Hematopoietic multipotent progenitor cell treated with erythropoietin and hydrocortisone succinate and interleukin-3 and kit ligand, for 17 days (in vitro differentiated cells): ENCODE data around the gene TRHDE.
A peak's percentile ranks its signal among the peaks of the same experiment; 100 is the strongest.
"Not testable (repeated sequence)": the region's sequence is repeated elsewhere in the genome, so short reads cannot be mapped to it uniquely, and the experiment has no call there.

Experiments used
- DNase-seq: peaks from one replicate; pipeline ENCODE4 v3.0.0-alpha.2; 2015; ENCODE audit warnings: low spot score

TRHDE gene

DNA sequence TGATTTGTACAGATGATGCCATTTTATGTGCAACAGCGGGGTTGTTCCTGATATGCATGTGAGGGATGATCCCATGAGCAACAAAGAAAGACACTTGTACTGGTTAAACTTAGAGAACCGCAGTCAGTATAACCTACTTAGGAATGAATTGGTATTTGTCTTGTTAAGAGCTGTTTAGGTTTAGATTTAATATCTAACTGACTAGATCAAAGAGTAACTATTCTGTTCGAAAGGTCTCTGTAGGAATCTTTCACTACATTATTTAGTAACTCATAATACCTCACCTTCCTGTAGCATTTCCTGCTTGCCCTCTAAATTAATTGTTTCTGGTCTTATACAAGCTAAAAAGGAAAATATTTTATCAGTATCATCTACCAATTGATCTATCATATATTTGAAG, 350.4 kb downstream of the TRHDE start:
- DNase-seq: no peak

DNA sequence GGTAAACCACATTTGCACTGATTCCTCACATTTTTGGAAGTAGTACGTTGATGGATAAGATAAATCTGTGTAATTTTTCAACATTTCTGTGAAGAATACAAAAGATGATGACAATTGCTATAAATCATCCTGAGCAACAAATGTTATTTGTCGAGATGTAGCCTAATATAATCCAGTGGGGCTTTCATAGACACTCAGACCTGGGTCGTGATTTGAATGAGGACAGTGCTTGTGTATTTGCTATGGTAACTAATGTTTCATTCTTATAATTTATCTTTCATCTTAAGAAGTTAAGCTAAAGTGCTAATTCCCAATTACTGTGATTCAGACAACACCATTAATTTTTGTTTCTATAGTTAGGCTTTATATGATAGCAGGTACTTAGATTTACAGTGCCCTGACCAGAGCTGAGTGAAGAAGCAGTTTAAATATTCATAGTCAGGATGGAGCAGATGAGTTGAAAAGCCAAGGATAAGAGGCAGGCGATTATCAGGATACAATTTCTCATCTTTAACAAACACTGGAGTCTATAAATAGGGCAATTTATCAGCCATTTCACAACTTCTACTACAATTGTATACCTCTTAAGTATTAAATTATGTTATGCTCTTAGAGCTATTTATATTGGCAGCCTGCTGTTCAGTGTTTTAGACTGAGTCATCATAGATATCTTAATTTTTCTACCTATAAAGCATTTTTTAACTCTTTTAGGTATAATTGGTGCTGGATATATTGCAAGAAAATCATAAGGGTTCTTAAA, 359.9 kb downstream of the TRHDE start:
- DNase-seq: no peak

GRCh38 chr12:72642706-72643105, 370.5 kb downstream of the TRHDE start:
- no peak for DNase-seq

DNA sequence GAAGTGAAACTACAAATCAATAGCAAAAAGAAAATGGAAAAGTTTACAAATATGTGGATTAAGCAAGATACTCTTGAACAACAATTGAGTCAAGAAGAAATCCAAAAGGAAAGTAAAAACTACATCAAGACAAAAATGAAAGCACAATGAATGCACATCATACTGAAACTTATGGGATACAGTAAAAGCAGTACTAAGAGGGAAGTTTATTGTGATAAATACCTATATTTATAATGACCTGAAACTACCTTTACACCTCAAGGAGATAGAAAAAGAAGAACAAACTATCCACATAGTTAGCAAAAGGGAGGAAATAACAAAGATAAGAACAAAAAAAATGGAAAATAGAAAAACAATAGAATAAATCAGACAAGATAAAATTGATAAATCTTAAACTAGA, 375.0 kb downstream of the TRHDE start:
- DNase-seq: no peak

DNA sequence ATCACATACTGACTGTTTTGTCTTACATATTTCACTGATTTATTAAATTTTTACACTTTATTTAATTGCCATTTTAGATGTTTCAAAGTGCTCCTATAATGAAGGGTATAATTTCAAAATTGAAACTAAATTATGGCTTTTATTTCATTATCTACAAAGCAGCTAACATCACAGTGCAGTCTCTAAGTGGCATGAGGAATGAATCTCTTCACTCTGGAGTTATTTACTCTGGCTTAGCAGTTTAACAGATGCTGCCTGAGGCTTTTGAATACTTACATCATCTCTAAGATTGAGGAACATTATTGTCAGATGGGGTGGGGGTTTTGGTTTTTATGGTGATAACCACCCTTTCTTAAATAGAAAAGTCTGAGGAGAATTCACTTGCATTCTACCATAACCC, 386.4 kb downstream of the TRHDE start:
- DNase-seq: no peak

- not testable (repeated sequence) for DNase-seq
Observed at GRCh38 chr12:72660174-72660573, 388.0 kb downstream of the TRHDE start.

DNA sequence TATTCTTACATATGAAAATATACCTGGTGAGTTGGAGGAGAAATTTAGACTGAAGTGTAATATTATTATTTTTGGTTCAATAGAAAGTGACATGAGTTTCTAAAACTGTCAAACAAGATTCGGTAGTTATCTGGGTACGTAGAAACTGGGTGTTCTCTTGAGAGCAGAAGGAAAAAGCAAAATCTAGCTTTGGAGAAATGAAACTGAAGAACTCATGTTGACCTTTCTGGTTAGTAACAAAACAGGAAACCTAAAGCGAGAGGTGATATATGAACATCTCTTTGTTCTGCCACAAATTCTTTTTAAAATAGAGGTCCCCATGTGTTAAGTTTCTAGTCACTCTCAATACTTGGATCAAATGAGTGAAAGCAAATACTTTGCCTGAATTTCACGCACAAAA, 401.7 kb downstream of the TRHDE start:
- DNase-seq: no peak

- no peak for DNase-seq
Observed at GRCh38 chr12:72676556-72676955, 404.4 kb downstream of the TRHDE start.

GRCh38 chr12:72677139-72677538, 405.0 kb downstream of the TRHDE start:
- no peak for DNase-seq

GRCh38 chr12:72677846-72678245, 405.7 kb downstream of the TRHDE start:
- DNase-seq: peak; percentile 5

DNA sequence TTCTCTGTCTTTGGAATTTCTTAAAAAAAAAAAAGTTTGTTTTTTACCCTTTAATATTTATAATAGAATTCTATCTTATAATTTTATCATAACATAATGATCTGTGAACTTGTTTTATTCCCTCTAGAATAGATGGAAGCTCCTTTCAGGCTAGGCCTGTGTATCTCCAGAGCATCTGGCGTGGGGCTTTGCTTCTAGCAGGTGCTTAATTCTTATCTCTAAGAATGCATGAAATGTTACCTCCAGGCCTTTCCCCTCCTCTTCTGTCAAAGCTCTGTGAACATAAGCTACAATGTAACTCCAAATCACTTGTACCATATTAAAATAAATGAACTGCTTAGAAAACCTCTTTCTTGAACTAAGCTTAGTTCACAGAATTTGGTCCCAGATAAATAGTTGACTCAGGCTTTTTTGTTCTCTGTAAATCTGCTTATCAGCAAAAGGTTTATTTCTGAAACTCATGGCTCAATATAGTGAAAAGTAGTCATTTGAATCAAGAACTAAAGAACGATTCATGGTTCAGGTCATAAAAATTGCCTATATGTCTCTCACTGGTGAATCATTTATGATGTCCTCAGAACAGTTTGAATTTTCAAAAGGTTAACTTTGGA, 407.1 kb downstream of the TRHDE start:
- no peak for DNase-seq

GRCh38 chr12:72681028-72681427, 408.9 kb downstream of the TRHDE start:
- DNase-seq: no peak

- no peak for DNase-seq
Observed at GRCh38 chr12:72684491-72684890, 412.3 kb downstream of the TRHDE start.

GRCh38 chr12:72692338-72692737, 420.2 kb downstream of the TRHDE start:
- no peak for DNase-seq

DNA sequence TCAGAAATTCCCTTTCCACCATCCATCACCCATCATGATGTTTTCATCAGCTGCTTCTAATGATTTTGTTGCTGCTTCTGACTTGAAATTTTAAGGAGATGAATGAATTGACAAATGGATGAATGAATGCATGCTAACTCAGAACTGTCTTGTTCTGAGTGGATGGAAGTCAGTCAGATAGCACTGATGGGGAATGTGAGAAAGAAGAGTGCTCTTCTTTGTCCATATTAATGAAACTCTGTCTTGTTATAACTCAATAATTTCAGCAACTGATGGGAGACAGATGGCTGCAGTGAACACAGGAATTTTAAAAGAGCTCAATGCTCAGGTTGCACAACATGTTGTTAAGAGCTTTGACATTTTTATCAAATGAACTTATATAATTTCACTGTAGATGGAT, 422.0 kb downstream of the TRHDE start:
- DNase-seq: no peak

DNA sequence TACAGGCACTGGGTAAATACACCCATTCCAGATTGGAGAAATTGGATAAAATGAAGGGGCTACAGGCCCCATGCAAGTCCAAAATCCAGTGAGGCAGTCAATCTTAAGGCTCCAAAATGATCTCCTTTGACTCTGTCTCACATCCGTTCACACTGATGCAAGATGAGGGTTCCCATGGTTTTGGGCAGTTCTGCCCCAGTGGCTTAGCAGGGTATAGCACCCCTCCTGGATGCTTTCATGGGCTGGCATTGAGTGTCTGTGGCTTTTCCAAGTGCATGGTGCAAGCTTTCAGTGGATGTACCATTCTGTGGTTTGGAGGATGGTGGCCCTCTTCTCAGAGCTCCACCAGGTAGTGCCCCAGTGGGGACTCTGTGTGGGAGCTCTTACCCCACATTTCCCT, 427.2 kb downstream of the TRHDE start:
- no peak for DNase-seq

DNA sequence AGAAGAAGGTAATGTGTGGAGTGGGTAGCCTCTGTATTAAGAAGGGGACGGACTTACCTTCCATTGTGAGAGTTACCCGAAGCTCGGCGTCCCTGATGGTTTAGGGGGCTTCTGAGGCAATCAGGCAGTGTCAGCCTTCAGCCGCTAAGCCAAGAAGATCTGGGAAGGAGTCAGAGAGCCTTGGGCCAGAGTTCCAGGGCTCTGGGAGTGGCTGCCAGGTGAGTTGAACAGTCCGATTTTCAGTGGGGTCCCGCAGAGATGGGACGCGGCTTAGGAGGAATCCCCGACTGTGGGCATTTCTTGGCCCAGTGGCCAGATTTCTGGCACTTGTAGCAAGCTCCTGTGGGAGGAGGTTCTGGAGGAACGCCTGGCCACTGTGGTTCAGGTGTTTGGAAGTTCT, 439.9 kb downstream of the TRHDE start:
- DNase-seq: not testable (repeated sequence)

GRCh38 chr12:72716221-72716620, 444.1 kb downstream of the TRHDE start:
- DNase-seq: no peak

- DNase-seq: no peak
Observed at GRCh38 chr12:72717036-72717435, 444.9 kb downstream of the TRHDE start.
